Measurements from ENCODE around the gene SLC4A9. TPM values are rescaled to one million over a fixed set of nuclear protein-coding genes. Genes with fewer than 3 reads are reported as not detected.

The SLC4A9 gene
- total RNA-seq, 4 donors from 2014 or later, result 0.48 to 3.0 (median 0.82) TPM; not detected in 1

DNA sequence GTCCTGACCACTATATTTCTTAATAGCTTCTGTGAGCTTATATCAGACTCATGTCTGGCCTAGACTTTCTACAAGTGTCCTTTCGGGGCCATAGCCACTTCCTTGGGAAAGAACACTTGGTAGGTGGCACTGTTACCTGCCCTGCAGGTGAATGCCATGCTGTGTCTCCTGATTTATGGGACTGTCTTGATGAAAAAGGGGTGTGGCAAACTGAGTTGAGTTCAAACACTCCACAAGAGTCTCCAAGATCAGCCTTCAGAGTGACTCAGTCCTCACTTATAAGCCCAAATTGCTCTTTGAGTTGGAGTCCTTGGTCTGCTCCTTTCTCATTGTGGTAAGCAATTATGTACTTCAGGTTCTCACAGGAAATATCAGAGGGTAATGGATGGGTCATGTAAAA is 31.7 kb downstream of the SLC4A9 start:
- intact Hi-C loops (cut with DNase I; ENCODE audit: low total_unique reads), result no loop called here
- 83 to 100% methylated on average over 1 of the region's 1 CpG for WGBS, 2 donors (ENCODE audit: low coverage in 1 of 2)
- Histone ChIP-seq H3K9me3 (no peaks in the 10 kb centered on the region), H3K36me3 (no peaks in the 10 kb centered on the region), H3K27ac (no peak overlapping the region), H3K4me1 (no peaks in the 10 kb centered on the region), H3K4me3 (no peak overlapping the region), H3K27me3 (no peaks in the 10 kb centered on the region)
- in situ Hi-C loops (cut with MboI; ENCODE audit: low pct_ligation_motif_present in 1 of 4, low pct_unique_long_range_greater_than_20kb in 1 of 4, low sequenced_read_pairs in 3 of 4), result loop anchor here in 1 of 4 donors (25.0 kb wide), 1 partner anchor 271 kb away; the partner anchor contains the start of genes DND1 and WDR55
- DNase-seq, result no peak
- TF ChIP-seq POLR2AphosphoS5 (IDR thresholded peaks at IDR 0.05), result no peak
- TF ChIP-seq POLR2A (IDR thresholded peaks at IDR 0.05), result no peak
- TF ChIP-seq EP300 (IDR thresholded peaks at IDR 0.05; ENCODE audit: low read depth), result no peak
- TF ChIP-seq, protein P1, sequence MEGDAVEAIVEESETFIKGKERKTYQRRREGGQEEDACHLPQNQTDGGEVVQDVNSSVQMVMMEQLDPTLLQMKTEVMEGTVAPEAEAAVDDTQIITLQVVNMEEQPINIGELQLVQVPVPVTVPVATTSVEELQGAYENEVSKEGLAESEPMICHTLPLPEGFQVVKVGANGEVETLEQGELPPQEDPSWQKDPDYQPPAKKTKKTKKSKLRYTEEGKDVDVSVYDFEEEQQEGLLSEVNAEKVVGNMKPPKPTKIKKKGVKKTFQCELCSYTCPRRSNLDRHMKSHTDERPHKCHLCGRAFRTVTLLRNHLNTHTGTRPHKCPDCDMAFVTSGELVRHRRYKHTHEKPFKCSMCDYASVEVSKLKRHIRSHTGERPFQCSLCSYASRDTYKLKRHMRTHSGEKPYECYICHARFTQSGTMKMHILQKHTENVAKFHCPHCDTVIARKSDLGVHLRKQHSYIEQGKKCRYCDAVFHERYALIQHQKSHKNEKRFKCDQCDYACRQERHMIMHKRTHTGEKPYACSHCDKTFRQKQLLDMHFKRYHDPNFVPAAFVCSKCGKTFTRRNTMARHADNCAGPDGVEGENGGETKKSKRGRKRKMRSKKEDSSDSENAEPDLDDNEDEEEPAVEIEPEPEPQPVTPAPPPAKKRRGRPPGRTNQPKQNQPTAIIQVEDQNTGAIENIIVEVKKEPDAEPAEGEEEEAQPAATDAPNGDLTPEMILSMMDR (IDR thresholded peaks at IDR 0.05), result no peak

DNA sequence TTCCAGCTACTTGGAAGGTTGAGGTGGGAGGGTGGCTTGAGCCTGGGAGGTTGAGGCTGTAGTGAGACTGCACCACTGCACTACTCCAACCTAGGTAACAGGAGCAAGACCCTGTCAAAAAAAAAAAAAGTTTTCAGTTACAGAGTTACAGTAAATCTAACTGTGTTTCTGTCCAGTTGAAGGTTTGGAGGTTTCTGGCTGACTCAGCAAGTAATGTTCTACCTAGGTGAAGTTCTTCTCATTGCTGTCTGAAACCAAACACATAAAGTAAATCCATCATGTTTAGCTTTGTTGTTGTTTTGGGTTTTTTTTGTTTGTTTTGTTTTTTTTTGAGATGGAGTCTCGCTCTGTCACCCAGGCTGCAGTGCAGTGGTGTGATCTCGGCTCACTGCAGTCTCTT is 33.7 kb downstream of the SLC4A9 start:
- Histone ChIP-seq H3K9me3 (no peaks in the 10 kb centered on the region), H3K27me3 (no peaks in the 10 kb centered on the region), H3K4me3 (no peak overlapping the region), H3K4me1 (peaks cover 0 to 3% (median 0%) of the 10 kb centered on the region in 4 donors), H3K27ac (no peak overlapping the region), H3K36me3 (no peaks in the 10 kb centered on the region)
- no peak for DNase-seq
- TF ChIP-seq, protein P1 (IDR thresholded peaks at IDR 0.05), result no peak
- 83 to 90% methylated on average over 2 of the region's 2 CpGs for WGBS, 2 donors (ENCODE audit: low coverage in 1 of 2)
- in situ Hi-C loops (cut with MboI; ENCODE audit: low pct_ligation_motif_present in 1 of 4, low pct_unique_long_range_greater_than_20kb in 1 of 4, low sequenced_read_pairs in 3 of 4), result loop anchor here in 1 of 4 donors (25.0 kb wide), 1 partner anchor 269 kb away; the partner anchor contains the start of genes DND1 and WDR55
- intact Hi-C loops (cut with DNase I; ENCODE audit: low total_unique reads), result no loop called here

DNA sequence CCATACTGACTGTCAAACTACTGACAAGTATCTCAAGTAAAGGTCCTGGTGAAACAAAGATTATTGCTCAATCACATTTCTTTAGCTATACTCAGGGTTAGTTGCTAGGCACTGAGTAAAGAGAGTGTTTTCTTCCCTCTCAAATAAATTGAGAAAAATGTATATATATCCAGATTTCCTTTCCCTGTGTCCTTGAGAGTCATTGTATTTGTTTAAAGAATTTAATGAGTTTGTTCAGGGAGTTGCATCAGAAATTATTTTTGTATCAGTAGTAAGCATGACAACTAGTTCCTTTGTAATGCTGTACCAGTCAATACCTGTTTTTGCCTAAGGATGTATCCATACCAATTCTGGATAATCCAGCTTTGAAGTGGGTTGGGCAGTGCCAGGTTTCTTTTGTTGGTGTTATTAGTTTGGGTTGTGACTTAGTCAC is 38.4 kb downstream of the SLC4A9 start:
- TF ChIP-seq POLR2A (IDR thresholded peaks at IDR 0.05), result no peak
- TF ChIP-seq POLR2AphosphoS5 (IDR thresholded peaks at IDR 0.05), result no peak
- no peak for TF ChIP-seq EP300 (IDR thresholded peaks at IDR 0.05; ENCODE audit: low read depth)
- no peaks in the 10 kb centered on the region for H3K36me3 ChIP-seq
- H3K9me3 ChIP-seq, result no peaks in the 10 kb centered on the region
- no peak overlapping the region for H3K4me3 ChIP-seq
- DNase-seq, result no peak
- H3K4me1 ChIP-seq, result peaks cover 8 to 19% (median 15%) of the 10 kb centered on the region in 4 donors
- no peak overlapping the region for H3K27ac ChIP-seq
- intact Hi-C loops (cut with DNase I; ENCODE audit: low total_unique reads), result no loop called here
- in situ Hi-C loops (cut with MboI; ENCODE audit: low pct_ligation_motif_present in 1 of 4, low pct_unique_long_range_greater_than_20kb in 1 of 4, low sequenced_read_pairs in 3 of 4), result loop anchor here in 1 of 4 donors (25.0 kb wide), 1 partner anchor 264 kb away; the partner anchor contains the start of genes DND1 and WDR55
- H3K27me3 ChIP-seq, result no peaks in the 10 kb centered on the region

DNA sequence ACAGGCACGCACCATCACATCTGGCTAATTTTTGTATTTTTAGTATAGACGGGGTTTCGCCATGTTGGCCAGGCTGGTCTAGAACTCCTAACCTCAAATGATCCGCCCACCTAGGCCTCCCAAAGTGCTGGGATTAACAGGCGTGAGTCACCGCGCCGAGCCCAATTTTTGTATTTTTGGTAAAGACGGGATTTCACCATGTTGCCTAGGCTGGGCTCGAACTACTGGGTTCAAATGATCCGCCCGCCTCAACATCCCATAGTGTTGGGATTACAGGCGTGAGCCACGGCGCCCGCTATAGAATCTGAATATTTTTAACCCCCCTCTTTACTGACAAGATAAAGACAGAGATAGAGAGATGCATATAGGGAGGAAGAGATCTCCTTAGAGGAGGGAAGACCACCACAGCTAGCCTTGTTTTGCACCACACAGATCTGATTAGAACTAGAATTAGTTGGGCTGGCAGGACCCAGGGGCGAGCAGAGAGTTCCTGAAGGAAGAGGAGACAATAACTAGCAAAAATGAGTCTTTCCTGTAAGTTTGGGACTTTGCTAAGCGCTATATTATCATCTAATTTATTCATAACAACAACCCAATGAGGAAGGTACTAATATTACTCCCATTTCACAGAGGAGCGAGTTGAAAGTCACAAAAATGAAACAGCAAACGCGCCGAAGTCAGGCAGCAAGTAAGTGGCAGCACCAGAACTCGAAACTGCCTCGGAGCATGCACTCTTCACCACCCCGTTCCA is 40.2 kb downstream of the SLC4A9 start:
- in situ Hi-C loops (cut with MboI; ENCODE audit: low pct_ligation_motif_present in 1 of 4, low pct_unique_long_range_greater_than_20kb in 1 of 4, low sequenced_read_pairs in 3 of 4), result loop anchor here in 2 of 4 donors (25.0 kb wide), 2 partner anchors 262 to 287 kb away; partner anchors contain the start of genes DND1 (in 1 of the 2), HARS1 (in 1 of the 2), HARS2 (in 1 of the 2) and WDR55 (in 1 of the 2)
- peak; percentile 8 for DNase-seq

More for the DNA sequence above, 40.2 kb downstream of the SLC4A9 start:
- peak overlapping the region; percentile 92 to 99 (median 96) for H3K27ac ChIP-seq
- intact Hi-C loops (cut with DNase I; ENCODE audit: low total_unique reads), result loop anchor here (10.0 kb wide), 1 partner anchor 235 kb away; the partner anchor contains the start of genes CD14 and TMCO6
- no peaks in the 10 kb centered on the region for H3K36me3 ChIP-seq
- H3K9me3 ChIP-seq, result no peaks in the 10 kb centered on the region
- WGBS, 2 donors (ENCODE audit: low coverage in 1 of 2), result 33 to 41% methylated on average over 3 to 25 of the region's 25 CpGs
- peak overlapping the region; percentile 64 to 90 (median 74) for H3K4me3 ChIP-seq
- H3K27me3 ChIP-seq, result no peaks in the 10 kb centered on the region
- TF ChIP-seq POLR2A (IDR thresholded peaks at IDR 0.05), result no peak
- no peak for TF ChIP-seq EP300 (IDR thresholded peaks at IDR 0.05; ENCODE audit: low read depth)
- TF ChIP-seq POLR2AphosphoS5 (IDR thresholded peaks at IDR 0.05), result no peak
- TF ChIP-seq, protein P1 (IDR thresholded peaks at IDR 0.05), result no peak
- peaks cover 18 to 36% (median 30%) of the 10 kb centered on the region in 4 donors for H3K4me1 ChIP-seq

Measured in transverse colon (tissue), 4 donors.